Astrocyte (in vitro differentiated cells and primary cell): ENCODE data around the gene RAB11FIP3.

Source experiments
- CTCF ChIP-seq: IDR thresholded peaks from 2 replicates; pipeline ENCODE4 v1.5.1; 2011; ENCODE audit warnings: low read depth, mild to moderate bottlenecking, inconsistent platforms, low read length, moderate library complexity; ENCODE audit not compliant: insufficient read depth
- EZH2 ChIP-seq: IDR thresholded peaks from 2 replicates; pipeline ENCODE4 v1.6.1; 2012; ENCODE audit warnings: mild to moderate bottlenecking, low read length, inconsistent platforms; ENCODE audit not compliant: insufficient read depth

- no peak for TF ChIP-seq EZH2
- no peak for TF ChIP-seq CTCF
These were observed 29.2 kb upstream of the RAB11FIP3 start for GRCh38 chr16:396199-396598.
